HepG2 (cell line): ENCODE measurements around the gene FAM193A. TPM values are rescaled to one million over a fixed set of nuclear protein-coding genes. Genes with fewer than 3 reads are reported as not detected.
A peak's percentile ranks its signal among the peaks of the same experiment; 100 is the strongest.

Experiments used
- ATAC-seq: fragments of 200-7000 bp; cut with Tn5 transposase; 3 replicates; pipeline ENCODE4 v1.9.1; 2020; ENCODE audit warnings: mild to moderate bottlenecking, moderate library complexity
- BruUV-seq: library from RNA; stranded (reverse); fragments of 400-500 nt; replicated peaks from 2 replicates; lab custom pipeline; 2021; lab: Mats Ljungman, UMichigan
- CTCF ChIA-PET: fragments of 300-600 bp; formaldehyde crosslinking; extraction: SDS; loops from one replicate; lab custom pipeline; 2021; ENCODE audit warnings: low total read pairs, inconsistent platforms, low intra/inter-chr PET ratio; lab: Yijun Ruan, JAX
- POLR2A ChIA-PET: fragments of 350-600 bp; sonication (Branson Sonifier 250); formaldehyde crosslinking; loops from one replicate; lab custom pipeline; 2020; ENCODE audit warnings: antibody characterized with exemption, inconsistent platforms; lab: Yijun Ruan, JAX
- DNase-seq: peaks from one replicate; pipeline ENCODE4 v3.0.0-alpha.2; 2015; ENCODE audit warnings: low spot score
- FAIRE-seq: peaks from 3 replicates; lab custom pipeline; 2011; peaks lifted over from hg19 to GRCh38; lab: Jason Lieb, UNC
- H2AFZ ChIP-seq: one replicate; pipeline ENCODE4 v1.6.1; 2011; ENCODE audit warnings: low read length, inconsistent platforms
- H3K27ac ChIP-seq: fragments of 300-600 bp; 3 replicates; pipeline ENCODE4 v1.8.0; 2011; ENCODE audit warnings: mixed run types, mild to moderate bottlenecking, mixed read lengths, low read length, inconsistent platforms; ENCODE audit not compliant: insufficient read depth; ENCODE audit errors: extremely low read length
- H3K27me3 ChIP-seq, 2 experiments: fragments of 200-600 bp in 1 of 2; 2 replicates in 1 of 2; 3 replicates in 1 of 2; pipeline versions ENCODE4 v1.6.0 to v1.8.0; 2011; ENCODE audit warnings: low read length in 2 of 2, mild to moderate bottlenecking in 2 of 2, moderate library complexity in 2 of 2, inconsistent platforms in 1 of 2; ENCODE audit not compliant: insufficient read depth in 2 of 2, control insufficient read depth in 1 of 2
- H3K36me3 ChIP-seq, 2 experiments: fragments of 200-600 bp in 1 of 2; replicated peaks in 1 of 2; 2 replicates in 1 of 2; 3 replicates in 1 of 2; pipeline versions ENCODE4 v1.5.1 to v1.8.0; 2011; ENCODE audit warnings: low read length in 2 of 2, inconsistent platforms in 1 of 2; ENCODE audit not compliant: insufficient read depth in 2 of 2, control insufficient read depth in 1 of 2
- H3K4me1 ChIP-seq: 2 replicates; pipeline ENCODE4 v1.5.1; 2012; ENCODE audit warnings: low read length, inconsistent platforms; ENCODE audit not compliant: insufficient read depth
- H3K4me2 ChIP-seq: 2 replicates; pipeline ENCODE4 v1.6.0; 2011; ENCODE audit warnings: low read depth, low read length, inconsistent platforms
- H3K4me3 ChIP-seq, 3 experiments: fragments of 200-600 bp in 1 of 3; sonication (generic), shearing (Covaris generic) in 1 of 3; replicated peaks in 1 of 3; 2 replicates each; pipeline ENCODE4 v1.5.1; 2011 to 2016; ENCODE audit warnings: low read length in 3 of 3, inconsistent platforms in 2 of 3, low read depth in 2 of 3, mild to moderate bottlenecking in 2 of 3, control low read depth in 1 of 3, mixed read lengths in 1 of 3; ENCODE audit not compliant: insufficient read depth in 1 of 3
- H3K79me2 ChIP-seq: one replicate; pipeline ENCODE4 v1.6.1; 2011; ENCODE audit warnings: low read length, inconsistent platforms; ENCODE audit not compliant: insufficient read depth
- H3K9ac ChIP-seq: 2 replicates; pipeline ENCODE4 v1.6.0; 2011; ENCODE audit warnings: mild to moderate bottlenecking, low read depth, low read length, inconsistent platforms; ENCODE audit not compliant: insufficient read depth
- H3K9me3 ChIP-seq: 2 replicates; pipeline ENCODE4 v1.5.1; 2012; ENCODE audit warnings: mild to moderate bottlenecking, low read length
- H4K20me1 ChIP-seq: 2 replicates; pipeline ENCODE4 v1.6.0; 2011; ENCODE audit warnings: inconsistent platforms, mild to moderate bottlenecking, low read length, moderate library complexity; ENCODE audit not compliant: insufficient read depth
- AGO2 ChIP-seq: fragments of 200-400 bp; formaldehyde crosslinking; optimal IDR thresholded peaks from 2 replicates; pipeline ENCODE3; 2017; ENCODE audit warnings: mild to moderate bottlenecking, low read depth, low read length, moderate library complexity
- LRRFIP1 ChIP-seq: sonication (generic); formaldehyde crosslinking; conservative IDR thresholded peaks from 2 replicates; pipeline ENCODE4 v1.4.0; 2020; ENCODE audit warnings: missing genetic modification reagents
- MBNL3 ChIP-seq: fragments of 250-450 bp; sonication (Bioruptor Pico); conservative IDR thresholded peaks from 2 replicates; pipeline ENCODE4 v1.8.0; 2022; ENCODE audit warnings: mild to moderate bottlenecking, inconsistent platforms
- SMARCC2 ChIP-seq: fragments of 450-650 bp; IDR thresholded peaks from 2 replicates; pipeline ENCODE4 v1.6.1; 2017; ENCODE audit warnings: antibody characterized with exemption, mild to moderate bottlenecking
- SMARCE1 ChIP-seq: fragments of 450-650 bp; IDR thresholded peaks from 2 replicates; pipeline ENCODE4 v1.6.1; 2017; ENCODE audit warnings: borderline replicate concordance
- TBX3 ChIP-seq: fragments of 450-650 bp; IDR thresholded peaks from 2 replicates; pipeline ENCODE4 v1.6.1; 2017; ENCODE audit warnings: antibody characterized with exemption, mild to moderate bottlenecking, inconsistent platforms, borderline replicate concordance
- ZNF543 ChIP-seq: sonication (generic); formaldehyde crosslinking; IDR thresholded peaks from 2 replicates; pipeline ENCODE4 v1.4.0; 2020; ENCODE audit warnings: mild to moderate bottlenecking, missing genetic modification reagents
- WGBS: methylation state at CpG from one replicate; pipeline ENCODE4 v1.1.6; 2017; ENCODE audit warnings: low lambda C conversion rate; 5-methylcytosine and 5-hydroxymethylcytosine counted together
- in situ Hi-C: cut with HindIII; loops from 2 replicates; pipeline ENCODE4 v1.10.0; 2017; ENCODE audit warnings: low pct_unique_long_range_greater_than_20kb; ENCODE audit not compliant: extremely low pct_ligation_motif_present
- intact Hi-C: fragments of 100-400 bp; cut with micrococcal nuclease; formaldehyde crosslinking; loops from one replicate; pipeline ENCODE4 v1.10.0; 2022; ENCODE audit not compliant: unreplicated experiment
- polyA plus RNA-seq, 8 experiments: library from polyadenylated mRNA; depleted of rRNA in 3 of 8; stranded (reverse) in 7 of 8; unstranded in 1 of 8; fragments of >200 nt; fragmentation: Illumina TruSeq in 4 of 8; extraction: Trizol in 4 of 8; gene quantifications; 2 replicates each; pipeline versions ENCODE4 v1.2.1 to v1.2.3, GENCODE V29; 2011 to 2016; ENCODE audit warnings: low read depth in 4 of 8, missing spikeins in 1 of 8, mixed read lengths in 1 of 8; ENCODE audit not compliant: insufficient read depth in 1 of 8
- total RNA-seq, 5 experiments: library from RNA; depleted of rRNA; stranded (reverse); fragments of >200 nt; fragmentation: Illumina TruSeq; extraction: Trizol; gene quantifications; 2 replicates each; pipeline ENCODE4 v1.2.3, GENCODE V29; 2016; ENCODE audit warnings: low read depth in 1 of 5

Gene FAM193A
- total and polyA plus RNA-seq, 2 of the 13 experiments (the other 11 are each of a cell fraction or from before 2014, with no cell fraction given), result 5.7 to 8.7 TPM

- DNase-seq, result no peak
- ChIA-PET CTCF (no interaction called here), POLR2A (interaction anchor here (0.9 to 1.4 kb wide), 2 partner anchors 28 to 249 kb away, joined by 4 to 5 read pairs; partner anchors contain the start of gene TNIP2)
- TF ChIP-seq MBNL3, result no peak
- TF ChIP-seq TBX3, result no peak
- in situ Hi-C loops, result no loop called here
- Histone ChIP-seq H3K9ac (no peak overlapping the region), H3K36me3 (peaks cover 11 to 26% of the 10 kb centered on the region in 2 experiments; a peak in 4 of 5 replicates), H3K4me1 (peaks cover 10% of the 10 kb centered on the region), H3K27me3 (no peaks in the 10 kb centered on the region), H3K9me3 (no peaks in the 10 kb centered on the region), H3K4me3 (no peak overlapping the region), H4K20me1 (no peaks in the 10 kb centered on the region), H3K79me2 (no peaks in the 10 kb centered on the region), H2AFZ (no peak overlapping the region), H3K27ac (no peak overlapping the region), H3K4me2 (no peak overlapping the region)
- 93% methylated on average over 3 of the region's 3 CpGs for WGBS
- intact Hi-C loops, result no loop called here
- ATAC-seq, result no peak
- FAIRE-seq, result no peak
- no TSS peak for BruUV-seq
Measured at GRCh38 chr4:2728221-2728620, 191.8 kb downstream of the FAM193A start.

DNA sequence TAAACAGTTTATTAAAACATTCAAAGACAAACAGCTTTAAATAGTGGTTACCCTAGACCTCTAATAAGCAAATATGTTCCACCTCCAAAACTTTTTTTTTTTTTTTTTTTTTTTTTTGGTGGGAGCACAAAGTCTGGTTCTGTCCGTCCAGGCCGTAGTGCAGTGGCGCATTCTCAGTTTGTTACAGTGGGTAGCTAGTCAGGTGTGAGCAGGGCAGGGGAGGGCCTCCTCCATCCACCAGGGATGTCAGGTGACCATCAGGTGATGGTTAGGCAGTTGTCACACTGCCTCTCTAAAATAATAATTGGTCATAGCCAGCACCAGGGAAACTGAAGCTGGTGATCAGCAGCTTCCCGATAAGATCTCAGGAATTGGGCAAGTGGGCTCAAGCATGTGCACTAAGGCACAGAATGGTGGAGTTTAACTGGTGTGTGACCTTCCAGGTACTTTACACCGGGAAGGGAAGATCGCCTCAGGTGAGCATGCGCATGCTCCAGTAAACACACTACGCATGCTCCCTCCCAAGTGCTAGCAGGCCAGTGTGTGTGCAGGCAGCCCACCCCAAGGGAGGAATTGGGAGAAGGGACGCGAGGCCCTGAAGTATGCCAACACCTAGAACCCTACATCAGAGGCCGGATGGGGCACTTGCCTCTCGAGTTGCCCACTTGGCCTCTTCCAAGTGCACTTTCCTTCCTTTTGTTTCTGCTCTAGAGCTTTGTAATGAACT lies 192.5 kb downstream of the FAM193A start:
- H3K9ac ChIP-seq, result no peak overlapping the region
- WGBS, result over 99% methylated on average over 10 of the region's 12 CpGs
- no peaks in the 10 kb centered on the region for H4K20me1 ChIP-seq
- H3K36me3 ChIP-seq, result peaks cover 9 to 26% of the 10 kb centered on the region in 2 experiments; a peak in 4 of 5 replicates
- no peak overlapping the region for H3K27ac ChIP-seq
- no peaks in the 10 kb centered on the region for H3K9me3 ChIP-seq
- no peak for TF ChIP-seq ZNF543 (CRISPR knock-in tag)
- no peak for TF ChIP-seq LRRFIP1 (CRISPR knock-in tag)
- TF ChIP-seq SMARCC2, result no peak
- peak; percentile 12 for TF ChIP-seq AGO2
- no peak for TF ChIP-seq SMARCE1
- TF ChIP-seq, all 625 proteins: peak for 1
- intact Hi-C loops, result no loop called here
- Histone ChIP-seq H3K27me3 (no peaks in the 10 kb centered on the region), H3K4me3 (no peak overlapping the region), H3K79me2 (no peaks in the 10 kb centered on the region), H3K4me1 (peaks cover 17% of the 10 kb centered on the region), H3K4me2 (no peak overlapping the region), H2AFZ (no peak overlapping the region)
- DNase-seq (no peak), FAIRE-seq (no peak), ATAC-seq (no peak)
- no TSS peak for BruUV-seq
- ChIA-PET POLR2A (interaction anchor here (0.6 to 1.4 kb wide), 2 partner anchors 27 to 64 kb away, joined by 3 to 5 read pairs; partner anchors contain the start of genes SH3BP2 and TNIP2), CTCF (no interaction called here)
- in situ Hi-C loops, result no loop called here
